ENCODE data around the gene B3GALNT2.

DNA sequence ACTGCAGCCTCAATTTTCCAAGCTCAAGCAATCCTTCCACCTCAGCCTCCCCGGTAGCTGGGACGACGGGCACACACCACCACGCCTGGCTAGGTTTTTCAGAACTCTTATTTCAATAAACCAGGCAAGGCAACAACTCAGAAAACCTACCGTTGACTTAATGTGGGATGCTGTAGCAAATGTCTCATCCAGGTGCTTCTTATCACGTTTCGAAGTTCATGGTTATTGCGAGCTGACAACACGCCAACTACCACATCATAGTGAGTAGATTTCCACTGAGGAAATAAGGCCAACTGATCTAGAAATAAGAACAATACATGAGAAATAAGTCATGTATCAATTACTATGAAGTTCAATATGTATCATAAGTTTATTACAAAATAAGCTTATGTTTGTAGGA is 9.7 kb downstream of the B3GALNT2 start:
- no peak for TF ChIP-seq ZNF274 (IDR thresholded peaks at IDR 0.05; ENCODE audit: low read depth, low read length)
- TF ChIP-seq YY1 (IDR thresholded peaks at IDR 0.05; ENCODE audit: insufficient read depth, insufficient read length), result no peak

All from NT2/D1 (cell line).